ENCODE results near the gene PLEKHA8. TPM values are rescaled to one million over a fixed set of nuclear protein-coding genes. Genes with fewer than 3 reads are reported as not detected.

PLEKHA8 gene
- total and polyA plus RNA-seq, 8 donors = 2.2 to 18.5 (median 6.0) TPM

GRCh38 chr7:30142710-30143109 is 114.5 kb downstream of the PLEKHA8 start:
- peak; percentile 67 to 72 for DNase-seq
- intact Hi-C loops (cut with DNase I; ENCODE audit: low total_unique reads) = no loop called here
- Histone ChIP-seq H3K4me1 (peaks cover 37 to 95% (median 65%) of the 10 kb centered on the region in 4 donors), H3K27me3 (no peaks in the 10 kb centered on the region), H3K4me3 (no peak overlapping the region), H3K9me3 (no peaks in the 10 kb centered on the region), H3K27ac (peak overlapping the region; percentile 48 to 84 (median 79)), H3K36me3 (no peaks in the 10 kb centered on the region)
- WGBS, 5 donors = 30 to 50% (median 44%) methylated on average over 9 of the region's 9 CpGs
- no peak for TF ChIP-seq POLR2A (IDR thresholded peaks at IDR 0.05)
- TF ChIP-seq POLR2AphosphoS5 (IDR thresholded peaks at IDR 0.05) = peak; percentile 0 to 77 (median 75)
- no peak for TF ChIP-seq EP300 (IDR thresholded peaks at IDR 0.05)
- TF ChIP-seq, protein P1, sequence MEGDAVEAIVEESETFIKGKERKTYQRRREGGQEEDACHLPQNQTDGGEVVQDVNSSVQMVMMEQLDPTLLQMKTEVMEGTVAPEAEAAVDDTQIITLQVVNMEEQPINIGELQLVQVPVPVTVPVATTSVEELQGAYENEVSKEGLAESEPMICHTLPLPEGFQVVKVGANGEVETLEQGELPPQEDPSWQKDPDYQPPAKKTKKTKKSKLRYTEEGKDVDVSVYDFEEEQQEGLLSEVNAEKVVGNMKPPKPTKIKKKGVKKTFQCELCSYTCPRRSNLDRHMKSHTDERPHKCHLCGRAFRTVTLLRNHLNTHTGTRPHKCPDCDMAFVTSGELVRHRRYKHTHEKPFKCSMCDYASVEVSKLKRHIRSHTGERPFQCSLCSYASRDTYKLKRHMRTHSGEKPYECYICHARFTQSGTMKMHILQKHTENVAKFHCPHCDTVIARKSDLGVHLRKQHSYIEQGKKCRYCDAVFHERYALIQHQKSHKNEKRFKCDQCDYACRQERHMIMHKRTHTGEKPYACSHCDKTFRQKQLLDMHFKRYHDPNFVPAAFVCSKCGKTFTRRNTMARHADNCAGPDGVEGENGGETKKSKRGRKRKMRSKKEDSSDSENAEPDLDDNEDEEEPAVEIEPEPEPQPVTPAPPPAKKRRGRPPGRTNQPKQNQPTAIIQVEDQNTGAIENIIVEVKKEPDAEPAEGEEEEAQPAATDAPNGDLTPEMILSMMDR (IDR thresholded peaks at IDR 0.05) = no peak

DNA sequence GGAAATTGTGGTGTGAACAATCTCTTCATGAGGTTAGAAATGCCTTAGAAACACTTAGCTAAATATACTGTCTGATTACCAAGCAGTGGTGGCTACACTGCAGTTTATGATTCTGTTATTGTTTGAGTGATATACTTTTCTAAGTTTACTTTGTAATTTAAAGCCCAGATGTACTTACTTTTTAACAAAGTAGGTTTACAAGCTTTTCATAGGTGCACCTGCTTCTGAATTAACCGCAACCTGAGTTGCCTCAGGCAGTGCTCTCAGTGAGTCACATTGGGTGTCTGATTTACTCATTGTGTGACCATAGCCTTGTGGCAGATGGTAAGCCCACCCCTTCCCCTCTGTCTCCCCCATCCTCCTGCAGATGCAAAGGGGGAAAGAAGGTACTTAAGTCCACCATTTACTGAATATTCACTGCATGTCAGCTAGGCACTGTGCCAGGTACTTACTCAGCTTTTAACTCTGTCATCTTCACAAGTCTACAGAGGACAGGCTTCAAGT is 115.6 kb downstream of the PLEKHA8 start:
- H3K27ac ChIP-seq = peak overlapping the region in 4 of 5 donors; percentile 78 to 84 (median 80)
- intact Hi-C loops (cut with DNase I; ENCODE audit: low total_unique reads) = no loop called here
- TF ChIP-seq, protein P1 (IDR thresholded peaks at IDR 0.05) = no peak
- WGBS, 5 donors = 71 to 91% (median 86%) methylated on average over 1 of the region's 1 CpG
- no peaks in the 10 kb centered on the region for H3K9me3 ChIP-seq
- no peaks in the 10 kb centered on the region for H3K27me3 ChIP-seq
- H3K4me3 ChIP-seq = no peak overlapping the region
- DNase-seq = peak in 1 of 2 donors; percentile 39
- peaks cover 37 to 95% (median 64%) of the 10 kb centered on the region in 4 donors for H3K4me1 ChIP-seq
- H3K36me3 ChIP-seq = peaks cover 0 to 5% (median 0%) of the 10 kb centered on the region in 4 donors

- no peak for DNase-seq
- Histone ChIP-seq H3K27ac (peak overlapping the region in 1 of 5 donors; percentile 82), H3K36me3 (peaks cover 0 to 5% (median 2%) of the 10 kb centered on the region in 4 donors), H3K4me3 (no peak overlapping the region), H3K9me3 (no peaks in the 10 kb centered on the region), H3K4me1 (peaks cover 31 to 94% (median 65%) of the 10 kb centered on the region in 4 donors), H3K27me3 (no peaks in the 10 kb centered on the region)
- WGBS, 5 donors = 82 to 96% (median 91%) methylated on average over 5 of the region's 5 CpGs
- intact Hi-C loops (cut with DNase I; ENCODE audit: low total_unique reads) = no loop called here
- TF ChIP-seq, protein P1 (IDR thresholded peaks at IDR 0.05) = no peak
- no peak for TF ChIP-seq POLR2A (IDR thresholded peaks at IDR 0.05)
- TF ChIP-seq EP300 (IDR thresholded peaks at IDR 0.05) = no peak
- no peak for TF ChIP-seq POLR2AphosphoS5 (IDR thresholded peaks at IDR 0.05)
These were observed 116.6 kb downstream of the PLEKHA8 start for GRCh38 chr7:30144657-30145306.

- intact Hi-C loops (cut with DNase I; ENCODE audit: low total_unique reads) = no loop called here
- Histone ChIP-seq H3K4me1 (peaks cover 29 to 89% (median 61%) of the 10 kb centered on the region in 4 donors), H3K36me3 (peaks cover 0 to 5% (median 4%) of the 10 kb centered on the region in 4 donors), H3K27me3 (no peaks in the 10 kb centered on the region), H3K4me3 (no peak overlapping the region), H3K27ac (no peak overlapping the region), H3K9me3 (no peaks in the 10 kb centered on the region)
- no peak for DNase-seq
- 60 to 76% (median 68%) methylated on average over 6 of the region's 6 CpGs for WGBS, 5 donors
- no peak for TF ChIP-seq EP300 (IDR thresholded peaks at IDR 0.05)
- no peak for TF ChIP-seq POLR2AphosphoS5 (IDR thresholded peaks at IDR 0.05)
- TF ChIP-seq, protein P1 (IDR thresholded peaks at IDR 0.05) = no peak
- TF ChIP-seq POLR2A (IDR thresholded peaks at IDR 0.05) = no peak
These were observed 117.3 kb downstream of the PLEKHA8 start for GRCh38 chr7:30145426-30145970.
